HG03095 (cell line): ENCODE data around the gene FOXD4L1.
"Not testable (repeated sequence)": the region's sequence is repeated elsewhere in the genome, so short reads cannot be mapped to it uniquely, and the experiment has no call there.

Experiments used
- ATAC-seq: cut with Tn5 transposase; IDR thresholded peaks from one replicate; pipeline ENCODE4 v1.9.1; 2021; ENCODE audit warnings: moderate library complexity; ENCODE audit not compliant: unreplicated experiment

Gene FOXD4L1

DNA sequence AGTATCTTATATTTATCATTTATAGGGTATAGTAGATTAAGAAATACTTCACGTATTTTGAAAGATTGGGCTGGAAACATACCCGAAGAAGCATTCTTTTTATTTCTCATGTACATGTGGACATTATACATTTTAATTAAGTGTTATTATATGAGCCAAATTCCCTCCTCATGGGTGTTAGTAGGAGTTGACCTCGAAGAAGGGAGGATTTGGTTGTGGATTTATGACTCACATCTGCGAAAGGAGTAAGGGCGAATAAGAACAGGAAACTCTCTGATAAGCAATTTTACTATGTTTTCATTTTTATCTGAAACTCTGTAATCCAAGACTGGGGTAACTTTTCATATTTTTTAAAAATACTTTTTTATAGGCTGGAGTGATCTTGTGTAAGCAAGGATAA is 23.0 kb downstream of the FOXD4L1 start:
- not testable (repeated sequence) for ATAC-seq

DNA sequence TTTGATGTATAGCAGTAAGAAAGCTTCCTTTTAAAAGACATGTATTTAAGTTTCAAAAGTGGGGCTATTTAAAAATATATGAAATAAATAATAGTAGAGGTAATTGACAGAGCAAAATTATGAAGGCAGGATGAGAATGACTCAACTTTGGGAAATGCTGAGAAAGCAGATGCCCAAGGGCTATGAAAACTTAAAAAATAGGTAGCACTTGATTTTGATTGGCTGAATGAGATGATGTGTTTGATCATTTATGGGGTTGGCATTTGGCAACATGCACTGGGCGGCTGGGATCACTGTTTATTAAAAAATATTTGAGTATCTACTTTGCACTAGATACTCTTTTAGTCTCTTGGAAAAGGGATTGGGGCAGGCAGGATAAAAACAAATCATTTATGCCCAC is 26.5 kb downstream of the FOXD4L1 start:
- not testable (repeated sequence) for ATAC-seq

DNA sequence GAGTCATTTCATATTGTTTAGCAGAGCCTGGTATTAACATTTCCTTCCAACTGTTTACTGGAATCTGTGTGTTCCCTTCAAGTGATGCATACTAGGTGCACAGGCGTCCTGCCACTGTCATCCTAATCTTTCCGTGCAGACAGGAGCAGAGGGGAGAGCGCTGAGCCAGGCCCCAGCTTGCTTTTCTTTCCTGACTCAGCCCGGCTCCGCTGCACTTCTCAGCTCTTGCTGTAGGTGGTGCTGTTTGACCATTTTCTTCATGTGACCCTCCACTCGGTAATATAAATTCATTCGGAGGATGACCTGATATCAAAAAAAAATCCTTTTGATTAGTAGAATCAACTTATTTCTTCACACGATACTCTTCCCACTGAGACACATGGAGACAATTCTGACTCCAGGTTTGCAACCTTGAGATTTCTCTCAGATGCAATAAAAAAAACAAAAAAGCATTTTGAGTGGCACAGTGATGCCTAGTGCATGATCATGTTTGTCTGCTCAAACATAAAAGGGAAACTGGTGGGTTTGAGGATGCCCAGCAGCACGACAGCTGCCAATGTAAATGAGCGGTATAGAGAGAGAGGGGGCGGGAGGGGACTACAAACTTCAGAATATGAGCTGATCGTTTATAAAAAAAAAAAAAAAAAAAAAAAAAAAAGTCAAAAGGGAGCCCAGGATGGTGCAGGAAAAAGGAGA is 29.0 kb downstream of the FOXD4L1 start:
- peak; percentile 80 for ATAC-seq

GRCh38 chr2:113528126-113528525 is 29.7 kb downstream of the FOXD4L1 start:
- not testable (repeated sequence) for ATAC-seq

- not testable (repeated sequence) for ATAC-seq
Observed at GRCh38 chr2:113528904-113529303, 30.4 kb downstream of the FOXD4L1 start.

- not testable (repeated sequence) for ATAC-seq
Observed at GRCh38 chr2:113532991-113533390, 34.5 kb downstream of the FOXD4L1 start.

- ATAC-seq = not testable (repeated sequence)
Observed at GRCh38 chr2:113536573-113536972, 38.1 kb downstream of the FOXD4L1 start.

DNA sequence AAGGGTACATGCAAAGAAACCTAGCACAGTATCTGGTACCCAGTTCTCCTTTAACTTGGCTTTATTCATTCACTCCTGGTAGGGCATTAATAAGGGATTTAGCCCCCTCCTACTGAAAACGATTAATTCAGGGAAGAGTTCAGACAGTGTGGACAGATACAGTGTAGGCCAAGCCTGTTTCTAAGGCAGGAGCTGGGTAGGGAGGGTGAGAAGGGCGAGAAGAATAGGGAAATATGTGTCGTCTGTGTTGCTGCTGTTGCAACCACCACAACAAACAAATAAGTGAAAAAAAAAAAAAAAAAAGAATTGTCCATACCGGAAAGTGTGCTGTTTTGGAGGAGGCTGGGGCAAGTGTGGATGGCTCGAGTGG is 42.4 kb downstream of the FOXD4L1 start:
- ATAC-seq = not testable (repeated sequence)

DNA sequence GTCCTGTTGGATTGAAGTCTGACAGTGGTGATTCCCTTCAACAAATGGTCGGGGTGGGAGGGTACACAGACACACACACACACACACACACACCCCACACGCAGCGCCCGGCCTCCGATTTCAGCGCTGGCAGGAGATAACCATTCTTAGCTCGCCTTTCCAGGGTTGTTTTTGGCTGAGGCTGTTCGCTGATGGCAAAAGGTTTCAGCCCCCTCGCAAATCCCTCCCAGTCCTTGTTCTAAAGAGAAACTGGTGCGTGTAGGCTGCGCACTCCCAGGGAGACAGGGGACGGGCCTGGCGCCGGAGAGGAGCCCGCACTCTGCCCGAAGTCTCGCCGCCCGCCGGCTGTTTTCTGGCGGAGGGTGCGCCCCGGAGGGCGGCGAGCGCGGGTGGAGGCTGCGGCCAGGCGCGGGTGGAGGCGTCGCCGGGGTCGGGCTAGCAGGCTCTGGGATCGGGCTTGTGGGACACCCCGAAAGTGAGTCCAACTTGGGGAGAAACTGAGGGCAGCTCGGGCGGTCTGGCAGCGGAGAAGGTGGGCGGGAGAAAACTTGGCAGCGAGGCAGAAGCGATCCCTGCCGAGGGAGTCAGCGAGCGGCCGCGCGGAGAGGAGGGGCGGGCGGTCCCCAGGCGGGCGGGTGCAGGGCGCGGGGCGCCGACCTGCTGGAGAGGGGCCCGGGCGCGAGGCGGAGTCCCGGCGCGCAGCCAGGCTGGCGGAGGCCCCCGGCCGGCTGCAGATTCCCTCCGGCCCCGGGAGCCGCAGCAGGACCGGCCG is 42.9 kb downstream of the FOXD4L1 start:
- ATAC-seq = not testable (repeated sequence)

GRCh38 chr2:113541976-113542485 is 43.6 kb downstream of the FOXD4L1 start:
- not testable (repeated sequence) for ATAC-seq

DNA sequence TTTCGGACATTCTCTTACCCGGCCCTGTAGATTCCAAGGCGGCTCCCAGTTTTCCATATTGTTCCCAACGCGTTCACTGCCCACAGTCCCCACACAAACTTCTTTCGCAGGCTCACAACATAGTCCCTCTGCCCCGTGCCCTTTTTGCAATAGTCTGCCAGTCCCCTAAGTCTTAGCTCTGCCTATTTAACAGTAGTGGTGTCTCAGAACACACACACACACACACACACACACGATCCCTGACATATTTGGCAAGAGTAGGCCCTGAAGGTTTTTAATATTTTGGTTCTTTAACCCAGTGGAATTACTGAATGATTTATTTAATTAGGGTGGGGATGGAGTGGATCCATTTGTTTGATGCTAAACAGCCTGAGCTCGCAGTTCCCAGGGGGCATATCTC is 44.1 kb downstream of the FOXD4L1 start:
- ATAC-seq = not testable (repeated sequence)
